Memory B cell (primary cell): ENCODE results near the gene CLEC17A.
"Not testable (repeated sequence)": the region's sequence is repeated elsewhere in the genome, so short reads cannot be mapped to it uniquely, and the experiment has no call there.

ENCODE experiments used
- ATAC-seq: fragments of 150-1000 bp; cut with Tn5 transposase; 2 replicates; pipeline ENCODE4 v1.10.0; 2021; ENCODE audit warnings: low read depth, mild to moderate bottlenecking, moderate library complexity
- DNase-seq, 2 donors: peaks; one replicate each; pipeline ENCODE4 v3.0.0; 2022; ENCODE audit warnings: low spot score in 2 of 2
- H3K27ac Mint-ChIP-seq: one replicate; pipeline ENCODE4 v1.8.0; 2022; ENCODE audit warnings: mild to moderate bottlenecking, moderate library complexity, mixed read lengths
- H3K27me3 Mint-ChIP-seq: one replicate; pipeline ENCODE4 v1.8.0; 2022; ENCODE audit warnings: mixed read lengths
- H3K36me3 Mint-ChIP-seq: one replicate; pipeline ENCODE4 v1.8.0; 2022; ENCODE audit warnings: mild to moderate bottlenecking, mixed read lengths
- H3K4me1 Mint-ChIP-seq: one replicate; pipeline ENCODE4 v1.8.0; 2022; ENCODE audit warnings: mixed read lengths
- H3K4me3 Mint-ChIP-seq: one replicate; pipeline ENCODE4 v1.8.0; 2022; ENCODE audit warnings: mild to moderate bottlenecking, moderate library complexity, mixed read lengths
- H3K9me3 Mint-ChIP-seq: one replicate; pipeline ENCODE4 v1.8.0; 2022; ENCODE audit warnings: mixed read lengths

The CLEC17A gene

DNA sequence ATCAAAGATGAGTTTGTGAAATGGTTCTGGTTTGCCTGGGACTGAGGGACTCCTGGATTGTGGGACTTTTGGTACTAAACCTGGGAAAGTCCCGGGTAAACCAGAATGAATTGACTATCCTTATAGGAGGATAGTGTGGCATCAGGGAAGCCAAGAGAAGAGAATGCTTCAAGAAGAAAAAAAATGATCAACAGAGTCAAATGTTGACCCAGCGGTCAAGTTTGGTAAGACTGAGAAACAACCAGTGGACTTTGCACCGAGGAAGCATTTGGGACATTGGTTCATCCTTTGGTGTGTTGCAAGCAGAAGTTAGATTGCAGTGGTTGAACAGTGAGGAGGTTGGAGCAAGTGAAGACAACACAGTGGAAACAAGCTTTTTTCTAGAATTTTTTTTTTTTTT lies 33.5 kb downstream of the CLEC17A start:
- no peak overlapping the region for H3K4me3 Mint-ChIP-seq
- peak overlapping the region; percentile 83 for H3K27ac Mint-ChIP-seq
- peaks cover 22% of the 10 kb centered on the region for H3K36me3 Mint-ChIP-seq
- H3K9me3 Mint-ChIP-seq = peaks cover 5% of the 10 kb centered on the region
- ATAC-seq = no peak
- H3K4me1 Mint-ChIP-seq = peaks cover 18% of the 10 kb centered on the region
- DNase-seq = no peak
- H3K27me3 Mint-ChIP-seq = no peaks in the 10 kb centered on the region

DNA sequence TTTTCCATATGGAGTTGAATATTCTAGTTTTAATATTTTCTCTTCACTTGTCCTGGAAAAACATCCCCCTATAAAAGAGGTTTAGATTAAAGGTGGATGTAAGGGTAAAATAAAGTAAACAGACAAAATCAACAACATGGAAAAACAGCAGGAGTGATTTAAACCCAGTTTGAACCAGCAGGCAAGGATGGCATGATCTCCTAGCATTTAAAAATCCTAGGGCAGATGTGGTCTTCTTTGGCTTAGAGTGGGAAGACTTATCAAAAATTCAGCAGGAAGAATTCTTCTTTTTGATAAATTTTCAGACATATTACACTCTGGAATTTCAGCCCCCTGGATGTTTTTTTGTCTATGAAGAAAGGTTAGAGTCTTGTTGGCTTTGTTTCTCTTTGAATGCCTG lies 36.5 kb downstream of the CLEC17A start:
- peaks cover 5% of the 10 kb centered on the region for H3K9me3 Mint-ChIP-seq
- DNase-seq = no peak
- peaks cover 20% of the 10 kb centered on the region for H3K36me3 Mint-ChIP-seq
- H3K27me3 Mint-ChIP-seq = no peaks in the 10 kb centered on the region
- H3K27ac Mint-ChIP-seq = no peak overlapping the region
- H3K4me1 Mint-ChIP-seq = peaks cover 10% of the 10 kb centered on the region
- no peak overlapping the region for H3K4me3 Mint-ChIP-seq
- no peak for ATAC-seq

DNA sequence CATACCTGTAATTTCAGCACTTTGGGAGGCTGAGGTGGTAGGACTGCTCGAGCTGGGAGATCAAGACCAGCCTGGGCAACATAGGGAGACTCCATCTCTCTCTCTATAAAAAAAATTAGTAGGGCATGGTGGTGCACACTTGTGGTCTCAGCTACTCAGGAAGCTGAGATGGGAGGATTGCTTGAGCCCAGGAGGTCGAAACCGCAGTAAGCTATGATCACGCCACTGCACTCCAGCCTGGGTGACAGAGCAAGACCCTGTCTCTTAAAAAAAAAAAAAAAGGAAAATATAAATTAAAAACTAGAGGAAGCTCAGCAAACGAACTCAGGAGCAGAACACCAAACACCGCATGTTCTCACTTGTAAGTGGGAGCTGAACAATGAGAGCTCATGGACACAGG lies 41.6 kb downstream of the CLEC17A start:
- H3K9me3 Mint-ChIP-seq, H3K4me3 Mint-ChIP-seq, DNase-seq, ATAC-seq, H3K27ac Mint-ChIP-seq, H3K27me3 Mint-ChIP-seq, H3K36me3 Mint-ChIP-seq, H3K4me1 Mint-ChIP-seq: not testable (repeated sequence)

DNA sequence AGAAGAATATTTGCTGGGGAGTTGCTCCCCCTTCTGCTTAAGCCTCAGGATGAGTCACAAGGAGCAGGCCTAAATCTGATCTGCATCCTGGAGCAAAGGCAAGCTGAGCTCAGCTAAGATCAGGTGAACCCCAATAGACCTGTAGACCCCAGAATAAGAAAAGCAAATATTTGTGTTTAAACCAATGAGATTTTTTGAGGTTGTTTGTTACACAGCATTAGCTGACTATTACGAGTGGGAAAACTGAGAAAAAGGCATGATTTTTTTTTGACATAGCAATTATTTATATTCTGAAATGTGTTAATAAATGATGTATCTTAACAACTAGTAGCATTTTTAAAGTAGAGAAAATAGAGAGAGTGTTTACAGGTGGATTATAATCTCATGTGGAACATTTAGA lies 46.7 kb downstream of the CLEC17A start:
- Mint-ChIP-seq H3K9me3 (peaks cover 5% of the 10 kb centered on the region), H3K4me1 (peaks cover 4% of the 10 kb centered on the region), H3K4me3 (no peak overlapping the region), H3K36me3 (peaks cover 6% of the 10 kb centered on the region), H3K27me3 (no peaks in the 10 kb centered on the region), H3K27ac (no peak overlapping the region)
- no peak for ATAC-seq
- no peak for DNase-seq

DNA sequence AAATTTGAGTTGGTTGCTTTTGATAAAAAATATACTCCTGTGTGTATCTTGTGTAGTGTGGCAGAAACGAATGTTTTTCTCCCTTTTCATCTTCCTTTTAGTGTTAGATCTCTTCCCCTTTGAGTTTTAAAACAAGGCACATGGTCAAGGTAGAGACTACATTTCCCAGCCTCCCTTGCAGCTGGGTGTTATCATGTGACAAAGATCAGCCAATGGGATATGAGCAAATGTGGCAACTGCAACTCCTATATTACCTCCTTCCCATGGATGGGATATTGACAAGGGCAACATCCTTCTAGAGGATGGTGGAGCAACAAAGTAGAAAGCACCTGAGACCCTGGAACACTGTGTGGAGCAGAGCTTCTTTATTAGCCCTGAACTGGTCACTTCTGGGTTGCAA lies 49.4 kb downstream of the CLEC17A start:
- no peaks in the 10 kb centered on the region for H3K27me3 Mint-ChIP-seq
- peaks cover 4% of the 10 kb centered on the region for H3K36me3 Mint-ChIP-seq
- no peak overlapping the region for H3K4me3 Mint-ChIP-seq
- H3K4me1 Mint-ChIP-seq = peaks cover 10% of the 10 kb centered on the region
- peak in 1 of 2 donors; percentile 32 for DNase-seq
- no peak overlapping the region for H3K27ac Mint-ChIP-seq
- ATAC-seq = peak; percentile 84
- peaks cover 2% of the 10 kb centered on the region for H3K9me3 Mint-ChIP-seq

DNA sequence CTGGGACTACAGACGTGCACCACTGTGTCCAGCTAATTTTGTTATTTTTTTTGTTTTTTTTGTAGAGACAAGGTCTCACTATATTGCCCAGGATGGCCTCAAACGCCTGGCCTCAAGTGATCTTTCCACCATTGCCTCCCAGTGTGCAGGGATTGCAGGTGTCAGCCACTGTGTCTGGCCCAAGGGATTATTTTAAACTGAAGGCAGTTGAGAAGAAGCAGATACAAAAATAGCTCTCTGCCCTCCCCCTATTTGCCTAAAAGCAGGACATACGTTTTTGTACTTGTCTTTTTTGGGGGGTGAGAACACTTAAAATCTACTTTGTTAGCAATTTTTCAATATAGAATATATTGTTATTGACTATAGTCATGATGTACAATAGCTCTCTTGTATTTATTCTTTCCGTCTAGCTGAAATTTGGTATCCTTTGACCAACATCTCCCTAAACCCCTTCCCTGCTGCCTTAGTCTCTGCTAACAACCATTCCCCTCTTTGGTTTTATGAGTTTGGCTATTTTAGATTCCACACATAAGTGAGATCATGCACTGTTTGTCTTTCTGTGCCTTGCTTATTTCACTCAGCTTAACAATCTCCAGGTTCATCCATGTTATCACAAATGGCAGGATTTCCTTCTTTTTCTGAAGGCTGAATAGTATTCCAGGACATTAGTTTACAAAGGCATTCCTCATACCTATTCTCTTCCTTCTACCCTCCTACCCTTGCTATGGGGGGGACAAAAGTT lies 56.8 kb downstream of the CLEC17A start:
- DNase-seq (no peak), ATAC-seq (no peak)
- Mint-ChIP-seq H3K27me3 (no peaks in the 10 kb centered on the region), H3K27ac (no peak overlapping the region), H3K4me1 (peaks cover 12% of the 10 kb centered on the region), H3K36me3 (peaks cover 4% of the 10 kb centered on the region), H3K9me3 (peaks cover 4% of the 10 kb centered on the region), H3K4me3 (no peak overlapping the region)

DNA sequence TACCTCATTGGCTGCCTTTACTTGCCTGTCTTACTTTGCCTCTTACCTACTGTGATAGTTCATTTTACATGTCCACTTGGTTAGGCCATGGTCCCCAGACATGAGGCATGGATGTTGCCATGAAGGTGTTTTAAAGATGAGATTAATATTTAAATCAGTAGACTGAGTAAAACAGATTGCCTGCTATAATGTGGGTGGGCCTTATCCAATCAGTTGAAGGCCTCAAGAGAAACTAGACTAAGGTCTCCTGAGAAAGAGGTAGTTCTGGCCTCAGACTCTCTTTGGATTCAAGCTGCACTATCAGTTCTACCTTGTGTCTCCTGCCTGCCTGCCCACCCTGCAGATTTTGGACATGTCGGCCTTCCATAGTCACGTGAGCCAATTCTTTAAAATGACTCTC lies 65.6 kb downstream of the CLEC17A start:
- Mint-ChIP-seq H3K27me3 (peaks cover 15% of the 10 kb centered on the region), H3K36me3 (peaks cover 12% of the 10 kb centered on the region), H3K9me3 (peaks cover 16% of the 10 kb centered on the region), H3K4me1 (peaks cover 10% of the 10 kb centered on the region), H3K4me3 (no peak overlapping the region), H3K27ac (no peak overlapping the region)
- no peak for ATAC-seq
- DNase-seq = no peak

DNA sequence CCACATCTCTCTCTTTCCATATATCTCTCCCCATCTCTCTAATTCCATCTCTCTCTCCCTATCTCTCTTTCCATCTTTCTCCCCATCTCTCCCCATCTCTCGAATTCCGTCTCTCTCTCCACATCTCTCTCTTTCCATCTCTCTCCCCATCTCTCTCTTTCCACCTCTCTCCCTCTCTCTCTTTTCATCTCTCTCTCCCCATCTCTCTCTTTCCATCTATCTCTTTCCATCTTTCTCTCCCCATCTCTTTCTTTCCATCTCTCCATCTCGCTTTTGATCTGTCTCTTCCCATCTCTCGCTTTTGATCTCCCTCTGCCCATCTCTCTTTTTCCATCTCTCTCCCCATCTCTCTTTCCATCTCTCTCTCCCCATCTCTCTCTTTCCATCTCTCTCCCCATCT lies 66.1 kb downstream of the CLEC17A start:
- Mint-ChIP-seq H3K27ac (no peak overlapping the region), H3K4me3 (no peak overlapping the region)
- no peak for ATAC-seq

DNA sequence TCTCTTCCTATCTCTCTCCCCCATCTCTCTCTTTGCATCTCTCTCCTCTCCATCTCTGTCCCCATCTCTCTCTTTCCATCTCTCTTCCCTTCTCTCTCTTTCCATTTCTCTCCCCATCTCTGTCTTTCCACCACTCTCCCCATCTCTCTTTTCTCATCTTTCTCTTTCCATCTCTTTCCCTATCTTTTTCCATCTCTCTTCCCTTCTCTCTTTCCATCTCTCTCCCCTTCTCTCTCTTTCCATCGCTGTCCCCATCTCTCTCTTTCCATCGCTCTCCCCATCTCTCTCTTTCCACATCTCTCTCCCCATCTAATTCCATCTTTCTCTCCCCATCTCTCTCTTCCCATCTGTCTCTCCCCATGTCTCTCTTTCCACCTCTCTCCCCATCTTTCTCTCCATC lies 67.3 kb downstream of the CLEC17A start:
- ATAC-seq = no peak
- Mint-ChIP-seq H3K27ac (no peak overlapping the region), H3K36me3 (peaks cover 12% of the 10 kb centered on the region), H3K4me3 (no peak overlapping the region), H3K4me1 (peaks cover 10% of the 10 kb centered on the region), H3K27me3 (peaks cover 15% of the 10 kb centered on the region), H3K9me3 (peaks cover 16% of the 10 kb centered on the region)
- no peak for DNase-seq

More for the DNA sequence above, 66.1 kb downstream of the CLEC17A start:
- Mint-ChIP-seq H3K4me1 (peaks cover 10% of the 10 kb centered on the region), H3K27me3 (peaks cover 15% of the 10 kb centered on the region), H3K9me3 (peaks cover 16% of the 10 kb centered on the region), H3K36me3 (peaks cover 12% of the 10 kb centered on the region)
- DNase-seq = no peak

DNA sequence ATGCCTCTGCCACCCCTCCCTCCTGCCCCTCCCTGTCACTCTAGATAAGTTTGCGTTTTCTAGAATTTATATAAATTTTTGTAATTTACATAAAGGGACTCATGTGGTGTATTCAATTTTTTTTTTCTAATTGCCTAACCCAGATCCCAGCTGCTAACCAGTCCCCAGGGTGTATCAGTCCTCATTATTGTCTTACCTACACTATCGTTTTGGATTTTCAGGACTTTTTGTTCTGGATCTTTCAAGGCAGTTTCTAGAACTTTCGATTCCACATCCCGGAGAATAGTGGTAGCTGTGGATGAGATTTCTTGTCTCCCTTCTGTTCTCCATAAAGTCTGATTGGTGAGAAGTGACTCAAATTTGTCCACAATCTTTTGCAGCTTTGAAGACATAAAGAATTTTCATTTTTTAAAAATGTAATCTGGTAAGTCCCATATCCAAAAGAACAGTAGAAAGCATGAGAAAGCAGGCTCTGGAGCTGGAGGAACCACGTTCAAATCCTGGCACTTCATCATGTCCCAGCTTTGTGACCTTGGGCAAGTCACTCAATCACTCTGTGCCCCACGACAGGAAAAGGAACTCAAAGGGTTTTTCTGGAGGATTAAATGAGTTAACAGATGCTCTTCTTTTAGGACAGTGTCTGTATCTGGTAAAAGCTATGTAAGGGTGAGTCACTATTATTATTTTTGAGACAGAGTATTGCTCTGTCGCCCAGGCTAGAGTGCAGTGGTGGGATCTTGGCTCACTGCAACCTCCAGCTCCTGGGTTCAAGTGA lies 72.1 kb downstream of the CLEC17A start:
- peaks cover 6% of the 10 kb centered on the region for H3K27me3 Mint-ChIP-seq
- peaks cover 5% of the 10 kb centered on the region for H3K9me3 Mint-ChIP-seq
- ATAC-seq (no peak), DNase-seq (no peak)
- peaks cover 5% of the 10 kb centered on the region for H3K36me3 Mint-ChIP-seq
- peaks cover 5% of the 10 kb centered on the region for H3K4me1 Mint-ChIP-seq
- no peak overlapping the region for H3K4me3 Mint-ChIP-seq
- no peak overlapping the region for H3K27ac Mint-ChIP-seq

DNA sequence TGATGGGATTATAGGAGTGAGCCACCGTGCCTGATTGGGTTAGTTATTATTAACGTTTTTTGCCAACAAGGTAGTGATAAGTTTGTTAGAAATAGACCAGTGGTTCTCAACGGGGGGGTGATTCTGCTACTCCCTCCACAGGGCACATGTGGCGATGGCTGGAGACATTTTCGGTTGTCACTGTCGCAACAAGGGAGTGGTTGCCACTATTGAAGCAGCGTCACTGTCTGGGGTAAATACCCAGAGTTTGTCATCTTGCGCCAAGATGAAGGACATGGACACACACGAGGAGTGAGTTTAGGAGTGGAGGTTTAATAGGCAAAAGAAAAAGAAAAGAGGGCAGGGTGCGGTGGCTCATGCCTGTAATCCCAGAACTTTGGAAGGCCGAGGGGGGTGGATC lies 72.8 kb downstream of the CLEC17A start:
- Mint-ChIP-seq H3K9me3 (no peaks in the 10 kb centered on the region), H3K27me3 (peaks cover 1% of the 10 kb centered on the region), H3K4me3 (no peak overlapping the region), H3K27ac (no peak overlapping the region), H3K4me1 (no peaks in the 10 kb centered on the region), H3K36me3 (no peaks in the 10 kb centered on the region)
- DNase-seq (no peak), ATAC-seq (no peak)

DNA sequence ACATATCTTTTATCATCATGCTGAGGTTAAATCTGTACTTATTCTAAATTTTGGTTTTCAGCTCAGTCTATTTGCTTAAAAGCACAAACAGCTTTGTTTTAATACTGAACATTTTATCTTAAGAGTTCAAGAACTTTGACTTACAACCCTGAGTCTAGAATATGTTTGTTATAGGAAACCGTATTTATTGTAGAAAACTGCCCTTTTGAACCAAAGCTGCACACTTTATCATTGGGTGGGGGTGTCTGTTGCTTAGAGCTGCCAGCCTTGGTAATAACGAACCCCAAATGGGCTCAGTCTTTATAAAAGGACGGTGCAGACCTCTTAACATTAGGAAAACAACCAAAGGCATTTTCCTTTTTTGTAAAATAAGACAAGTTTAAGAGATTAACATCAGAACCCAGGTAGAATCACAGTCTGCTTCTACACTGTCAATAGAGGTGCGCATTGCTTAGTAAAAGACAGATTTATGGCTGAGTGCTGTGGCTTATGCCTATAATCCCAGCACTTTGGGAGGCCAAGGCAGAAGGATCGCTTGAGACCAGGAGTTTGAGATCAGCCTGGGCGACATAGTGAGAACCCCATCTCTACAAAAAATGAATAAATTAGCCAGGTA lies 77.1 kb downstream of the CLEC17A start:
- H3K4me3 Mint-ChIP-seq = no peak overlapping the region
- ATAC-seq (no peak), DNase-seq (no peak)
- H3K4me1 Mint-ChIP-seq = peaks cover 5% of the 10 kb centered on the region
- no peaks in the 10 kb centered on the region for H3K36me3 Mint-ChIP-seq
- H3K27me3 Mint-ChIP-seq = peaks cover 2% of the 10 kb centered on the region
- H3K27ac Mint-ChIP-seq = no peak overlapping the region
- H3K9me3 Mint-ChIP-seq = no peaks in the 10 kb centered on the region

DNA sequence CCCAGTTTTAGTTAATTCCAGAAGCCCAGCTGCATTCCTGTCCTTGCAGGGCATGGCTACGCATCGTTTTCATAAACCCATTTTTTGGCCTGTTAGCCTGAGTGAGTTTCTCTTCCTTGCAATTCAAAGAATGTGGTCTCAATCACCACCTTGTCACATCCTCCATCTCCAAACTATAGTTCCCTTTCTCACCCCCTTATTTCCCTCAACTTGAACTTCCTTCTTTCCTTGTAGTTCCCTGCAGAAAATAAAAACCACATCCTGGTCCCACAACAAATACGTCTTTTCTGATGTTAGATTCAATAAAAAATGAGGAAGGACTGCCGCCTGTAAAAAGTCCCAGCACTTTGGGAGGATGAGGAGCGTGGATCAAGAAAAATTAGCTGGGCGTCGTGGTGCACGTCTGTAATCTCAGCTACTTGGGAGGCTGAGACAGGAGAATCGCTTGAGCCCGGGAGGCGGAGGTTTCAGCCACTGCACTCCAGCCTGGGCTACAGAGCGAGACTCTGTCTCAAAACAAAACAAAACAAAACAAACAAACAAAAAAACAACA lies 78.6 kb downstream of the CLEC17A start:
- no peak for ATAC-seq
- Mint-ChIP-seq H3K9me3 (no peaks in the 10 kb centered on the region), H3K4me3 (no peak overlapping the region)

More for the DNA sequence above, 78.6 kb downstream of the CLEC17A start:
- DNase-seq = no peak
- peaks cover 5% of the 10 kb centered on the region for H3K4me1 Mint-ChIP-seq
- H3K27me3 Mint-ChIP-seq = peaks cover 2% of the 10 kb centered on the region
- no peaks in the 10 kb centered on the region for H3K36me3 Mint-ChIP-seq
- H3K27ac Mint-ChIP-seq = no peak overlapping the region
